ENCODE data around the gene PITX3.

PITX3 gene

GRCh38 chr10:102240467-102241031 lies 763 bp downstream of the PITX3 start:
- Histone ChIP-seq H3K9me3 (ENCODE audit: control insufficient read depth, insufficient read depth, low read depth, low read length) (no peaks in the 10 kb centered on the region), H3K4me1 (ENCODE audit: control insufficient read depth, insufficient read depth, low read length) (no peaks in the 10 kb centered on the region; the same call in 1 of the 2 replicates), H3K36me3 (ENCODE audit: control insufficient read depth in 2 of 2, insufficient read depth in 1 of 2, low read length in 2 of 2) (no peaks in the 10 kb centered on the region), H3K4me3 (ENCODE audit: low read depth, low read length) (no peak overlapping the region), H3K27ac (ENCODE audit: extremely low read depth, low read depth, low read length) (no peak overlapping the region)
- CTCF ChIA-PET, result interaction anchor here (0.6 to 17.5 kb wide), 4 partner anchors 10 to 429 kb away, joined by 3 to 531 read pairs (median 18); no protein-coding TSS in a partner anchor
- POLR2A ChIA-PET, result interaction anchor here (1.2 to 1.7 kb wide), 3 partner anchors 10 to 71 kb away, joined by 3 to 9 read pairs (median 4); no protein-coding TSS in a partner anchor
- TF ChIP-seq REST (tag by site-specific recombination; IDR thresholded peaks at IDR 0.05), result no peak
- TF ChIP-seq ZNF791 (tag by site-specific recombination; IDR thresholded peaks at IDR 0.05), result no peak

- Histone ChIP-seq H3K27ac (ENCODE audit: extremely low read depth, low read depth, low read length) (no peak overlapping the region), H3K4me1 (ENCODE audit: control insufficient read depth, insufficient read depth, low read length) (no peaks in the 10 kb centered on the region; the same call in 1 of the 2 replicates), H3K4me3 (ENCODE audit: low read depth, low read length) (no peak overlapping the region), H3K36me3 (ENCODE audit: control insufficient read depth in 2 of 2, insufficient read depth in 1 of 2, low read length in 2 of 2) (no peaks in the 10 kb centered on the region), H3K9me3 (ENCODE audit: control insufficient read depth, insufficient read depth, low read depth, low read length) (no peaks in the 10 kb centered on the region)
- TF ChIP-seq ELK4 (IDR thresholded peaks at IDR 0.05; ENCODE audit: borderline replicate concordance, low read depth, low read length), result no peak
- TF ChIP-seq PRDM10 (tag by site-specific recombination; IDR thresholded peaks at IDR 0.05), result peak; percentile 89
- TF ChIP-seq ZNF791 (tag by site-specific recombination; IDR thresholded peaks at IDR 0.05), result no peak
- TF ChIP-seq EGR2 (tag by site-specific recombination; IDR thresholded peaks at IDR 0.05; ENCODE audit: low read depth), result no peak
- TF ChIP-seq KLF9 (tag by site-specific recombination; IDR thresholded peaks at IDR 0.05; ENCODE audit: low read depth), result no peak
- TF ChIP-seq SP2 (tag by site-specific recombination; IDR thresholded peaks at IDR 0.05), result no peak
- ChIA-PET CTCF (interaction anchor here (0.6 to 17.5 kb wide), 5 partner anchors 8 to 241 kb away, joined by 3 to 531 read pairs (median 4); no protein-coding TSS in a partner anchor), POLR2A (interaction anchor here (0.5 kb wide), 1 partner anchor 126 kb away, joined by 3 read pairs; no protein-coding TSS in a partner anchor)
Observed at GRCh38 chr10:102237711-102238252, 3.5 kb downstream of the PITX3 start.

- ChIA-PET POLR2A (interaction anchor here (1.9 kb wide), 1 partner anchor 10 kb away, joined by 8 read pairs; the partner anchor contains the start of gene GBF1), CTCF (interaction anchor here (0.6 to 17.5 kb wide), 5 partner anchors 8 to 978 kb away, joined by 3 to 531 read pairs (median 3); no protein-coding TSS in a partner anchor)
- Histone ChIP-seq H3K4me3 (ENCODE audit: low read depth, low read length) (no peak overlapping the region), H3K27ac (ENCODE audit: extremely low read depth, low read depth, low read length) (no peak overlapping the region), H3K9me3 (ENCODE audit: control insufficient read depth, insufficient read depth, low read depth, low read length) (no peaks in the 10 kb centered on the region), H3K4me1 (ENCODE audit: control insufficient read depth, insufficient read depth, low read length) (no peaks in the 10 kb centered on the region), H3K36me3 (ENCODE audit: control insufficient read depth in 2 of 2, insufficient read depth in 1 of 2, low read length in 2 of 2) (no peaks in the 10 kb centered on the region)
- TF ChIP-seq KLF1 (tag by site-specific recombination; IDR thresholded peaks at IDR 0.05) (0 out of 2 replicates have a peak, but pooled peaks have one; percentile 24), ZNF148 (tag by site-specific recombination; IDR thresholded peaks at IDR 0.05; ENCODE audit: borderline replicate concordance) (no peak)
Observed at GRCh38 chr10:102236006-102236405, 5.3 kb downstream of the PITX3 start.

Data from HEK293 (cell line).